Central memory CD8-positive, alpha-beta T cell (primary cell): ENCODE measurements around the gene BICD1.

Experiments
- ATAC-seq: fragments of 150-1000 bp; cut with Tn5 transposase; replicated peaks from 2 replicates; pipeline ENCODE4 v1.10.0; 2022; ENCODE audit warnings: mild to moderate bottlenecking, moderate FRiP score, moderate number of reproducible peaks; ENCODE audit not compliant: poor library complexity, severe bottlenecking; ENCODE audit errors: extremely low read depth
- DNase-seq, 2 donors: peaks; one replicate each; pipeline ENCODE4 v3.0.0; 2021; ENCODE audit warnings: low spot score in 2 of 2
- H3K27ac Mint-ChIP-seq: one replicate; pipeline ENCODE4 v1.8.0; 2022; ENCODE audit warnings: low read depth, mild to moderate bottlenecking, moderate library complexity, mixed read lengths
- H3K27me3 Mint-ChIP-seq: one replicate; pipeline ENCODE4 v1.8.0; 2022; ENCODE audit warnings: mixed read lengths
- H3K36me3 Mint-ChIP-seq: one replicate; pipeline ENCODE4 v1.8.0; 2022; ENCODE audit warnings: mild to moderate bottlenecking, moderate library complexity, mixed read lengths; ENCODE audit not compliant: insufficient read depth
- H3K4me1 Mint-ChIP-seq: one replicate; pipeline ENCODE4 v1.8.0; 2022; ENCODE audit warnings: mixed read lengths
- H3K4me3 Mint-ChIP-seq: one replicate; pipeline ENCODE4 v1.8.0; 2022; ENCODE audit warnings: mild to moderate bottlenecking, moderate library complexity, mixed read lengths
- H3K9me3 Mint-ChIP-seq: one replicate; pipeline ENCODE4 v1.8.0; 2022; ENCODE audit warnings: mixed read lengths

BICD1 gene

DNA sequence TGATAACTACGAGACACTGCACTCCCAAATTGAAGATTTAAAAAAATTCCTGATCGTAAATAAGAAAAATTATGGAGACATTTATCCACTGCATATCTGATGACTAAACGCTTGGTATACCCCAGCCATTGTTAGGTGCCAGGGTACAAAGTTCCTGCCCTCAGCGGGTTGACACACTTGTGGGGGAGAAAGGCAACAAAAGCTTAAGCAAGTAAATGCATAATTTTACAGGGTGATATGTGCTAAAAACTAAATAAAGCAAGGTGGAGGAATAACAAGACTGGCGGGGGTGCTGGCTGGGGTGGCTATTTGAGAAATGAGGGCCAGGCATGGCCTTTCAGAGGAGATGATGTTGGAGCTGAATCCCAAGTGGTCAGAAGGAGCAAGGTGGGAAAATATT, 25.0 kb downstream of the BICD1 start:
- H3K9me3 Mint-ChIP-seq: no peaks in the 10 kb centered on the region
- no peaks in the 10 kb centered on the region for H3K27me3 Mint-ChIP-seq
- peaks cover 1% of the 10 kb centered on the region for H3K36me3 Mint-ChIP-seq
- H3K4me3 Mint-ChIP-seq: no peak overlapping the region
- ATAC-seq (no peak), DNase-seq (no peak)
- H3K27ac Mint-ChIP-seq: no peak overlapping the region
- H3K4me1 Mint-ChIP-seq: peaks cover 20% of the 10 kb centered on the region

DNA sequence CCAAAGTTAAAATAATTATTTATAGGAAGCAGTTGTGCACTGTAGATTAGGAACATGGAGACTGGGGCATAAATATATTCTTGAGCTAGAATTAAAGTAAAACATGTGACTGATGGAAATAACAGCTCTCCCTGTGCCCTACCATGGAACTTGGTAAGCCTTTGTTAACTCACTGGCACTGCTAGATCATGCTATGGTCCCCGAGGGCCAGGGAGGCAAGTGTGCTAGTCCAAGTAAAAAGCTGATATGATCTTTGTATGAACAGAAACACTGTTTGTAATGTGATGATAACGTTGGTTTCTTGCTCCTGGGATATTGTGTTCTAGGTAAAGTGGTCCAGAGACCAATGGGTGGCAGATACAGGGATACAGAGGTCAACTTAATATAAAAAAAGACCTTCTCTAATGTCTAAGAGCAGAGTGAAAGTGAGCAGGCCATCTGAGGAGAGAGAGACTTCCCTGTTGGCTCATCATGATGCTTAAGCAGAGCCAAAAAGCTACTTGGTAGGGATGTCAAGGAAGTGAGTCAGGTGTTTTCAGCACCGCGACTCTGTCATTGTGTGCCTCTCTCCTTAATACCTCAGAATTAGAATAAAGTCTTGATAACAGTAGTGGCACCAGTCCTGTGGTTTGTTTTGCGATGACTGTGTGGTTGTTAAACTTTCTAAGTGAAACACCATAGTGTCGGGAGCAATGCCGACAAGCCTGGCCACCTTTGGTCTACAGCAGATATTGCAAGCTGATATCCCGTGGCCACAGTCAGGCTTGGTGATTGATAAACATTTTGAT, 27.6 kb downstream of the BICD1 start:
- H3K4me1 Mint-ChIP-seq: peaks cover 18% of the 10 kb centered on the region
- ATAC-seq (peak; percentile 85), DNase-seq (peak in 1 of 2 donors; percentile 18)
- no peak overlapping the region for H3K27ac Mint-ChIP-seq
- H3K27me3 Mint-ChIP-seq: no peaks in the 10 kb centered on the region
- peak overlapping the region; percentile 36 for H3K4me3 Mint-ChIP-seq
- H3K9me3 Mint-ChIP-seq: no peaks in the 10 kb centered on the region
- H3K36me3 Mint-ChIP-seq: peaks cover 2% of the 10 kb centered on the region

DNA sequence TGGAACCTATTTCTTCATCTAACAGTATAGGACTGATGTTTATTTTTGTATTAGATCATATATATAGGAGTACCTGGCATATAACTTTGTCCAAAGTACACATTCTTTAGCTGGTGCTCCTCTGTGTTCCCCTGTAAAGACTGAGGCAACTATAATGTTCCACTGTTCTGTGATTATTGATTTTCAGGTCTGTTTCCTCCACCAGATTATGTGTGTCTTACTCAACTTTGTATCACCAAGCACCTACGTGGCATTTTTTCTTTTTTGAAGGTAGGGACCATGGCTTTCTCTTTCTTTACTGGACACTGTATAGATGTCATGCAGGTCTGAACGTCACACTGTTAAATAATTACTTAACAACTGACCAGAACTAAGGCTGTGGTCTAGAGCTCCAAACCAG, 29.3 kb downstream of the BICD1 start:
- ATAC-seq (no peak), DNase-seq (no peak)
- H3K4me1 Mint-ChIP-seq: peaks cover 20% of the 10 kb centered on the region
- no peak overlapping the region for H3K27ac Mint-ChIP-seq
- no peaks in the 10 kb centered on the region for H3K9me3 Mint-ChIP-seq
- no peak overlapping the region for H3K4me3 Mint-ChIP-seq
- no peaks in the 10 kb centered on the region for H3K27me3 Mint-ChIP-seq
- H3K36me3 Mint-ChIP-seq: peaks cover 2% of the 10 kb centered on the region

GRCh38 chr12:32136404-32136803, 29.8 kb downstream of the BICD1 start:
- Mint-ChIP-seq H3K27ac (no peak overlapping the region), H3K9me3 (no peaks in the 10 kb centered on the region), H3K27me3 (no peaks in the 10 kb centered on the region), H3K4me3 (no peak overlapping the region), H3K36me3 (peaks cover 2% of the 10 kb centered on the region), H3K4me1 (peaks cover 20% of the 10 kb centered on the region)
- no peak for DNase-seq
- ATAC-seq: no peak

- H3K36me3 Mint-ChIP-seq: peaks cover 2% of the 10 kb centered on the region
- ATAC-seq: peak; percentile 23
Measured at GRCh38 chr12:32139064-32139421, 32.4 kb downstream of the BICD1 start.

DNA sequence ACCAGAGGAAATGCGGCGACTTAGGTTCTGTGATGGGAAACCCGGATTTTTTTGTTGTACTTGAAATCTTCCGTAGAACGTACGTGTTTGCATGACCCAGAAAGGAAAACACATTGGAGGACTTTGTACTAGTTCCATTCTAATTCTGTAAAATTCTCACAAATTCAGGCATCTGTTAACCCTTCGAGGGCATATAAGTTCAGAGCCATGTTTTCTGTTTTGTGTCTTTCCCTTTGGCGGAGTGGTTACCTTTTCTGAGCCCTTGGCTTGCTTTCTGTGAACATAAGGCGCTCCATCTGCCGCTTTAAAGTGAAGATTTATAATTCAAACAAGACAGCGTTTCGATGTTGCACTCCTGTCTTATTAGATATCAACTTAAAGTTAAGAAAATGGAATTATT, 34.2 kb downstream of the BICD1 start:
- Mint-ChIP-seq H3K4me1 (peaks cover 12% of the 10 kb centered on the region), H3K27me3 (no peaks in the 10 kb centered on the region), H3K27ac (no peak overlapping the region), H3K4me3 (no peak overlapping the region), H3K36me3 (peaks cover 2% of the 10 kb centered on the region), H3K9me3 (no peaks in the 10 kb centered on the region)
- DNase-seq (no peak), ATAC-seq (no peak)

More at GRCh38 chr12:32139064-32139421, 32.4 kb downstream of the BICD1 start:
- no peak for DNase-seq
- Mint-ChIP-seq H3K9me3 (no peaks in the 10 kb centered on the region), H3K4me3 (peak overlapping the region; percentile 62), H3K4me1 (peaks cover 25% of the 10 kb centered on the region), H3K27ac (peak overlapping the region; percentile 81), H3K27me3 (no peaks in the 10 kb centered on the region)

GRCh38 chr12:32145096-32145495, 38.4 kb downstream of the BICD1 start:
- Mint-ChIP-seq H3K36me3 (no peaks in the 10 kb centered on the region), H3K27me3 (no peaks in the 10 kb centered on the region), H3K9me3 (no peaks in the 10 kb centered on the region), H3K4me1 (peaks cover 6% of the 10 kb centered on the region), H3K4me3 (no peak overlapping the region), H3K27ac (no peak overlapping the region)
- DNase-seq: no peak
- ATAC-seq: no peak

DNA sequence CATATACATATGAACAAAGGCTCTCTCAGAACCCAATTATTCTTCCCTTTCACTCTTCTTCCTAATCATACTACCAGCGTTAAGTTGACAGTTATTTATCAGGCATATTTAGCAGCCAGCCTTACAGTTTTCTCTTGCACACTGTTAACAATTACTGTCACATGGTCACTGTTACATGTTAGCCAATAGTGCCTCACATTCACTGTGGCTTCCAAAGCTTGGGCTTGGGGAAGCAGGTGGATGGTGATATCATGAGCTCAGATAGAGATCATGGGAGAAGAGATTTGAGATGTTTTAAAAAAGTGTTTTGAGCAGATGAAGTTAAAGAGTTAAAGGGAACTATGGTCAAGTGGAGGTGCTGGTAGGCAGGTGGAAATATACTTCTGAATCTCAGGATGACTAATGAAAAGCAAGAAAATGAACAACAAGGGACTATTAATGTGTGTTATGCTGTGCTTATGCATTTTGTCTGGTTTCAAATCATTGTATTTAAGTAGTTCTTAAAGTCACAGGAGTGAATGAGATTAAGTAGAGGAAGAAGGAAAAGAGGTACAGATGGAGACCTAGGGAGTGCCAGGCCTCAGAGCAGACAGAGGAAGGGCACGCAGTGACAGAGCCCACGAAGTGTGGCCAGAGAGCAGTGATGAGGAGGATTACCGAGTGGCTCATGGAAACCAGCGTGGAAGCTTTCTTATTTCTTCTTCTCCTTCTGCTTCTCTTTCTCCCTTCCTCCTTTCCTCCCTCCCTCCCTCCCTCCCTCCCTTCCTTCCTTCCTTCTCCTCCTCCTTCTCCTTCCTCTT, 39.6 kb downstream of the BICD1 start:
- Mint-ChIP-seq H3K27me3 (no peaks in the 10 kb centered on the region), H3K4me1 (peaks cover 6% of the 10 kb centered on the region), H3K4me3 (no peak overlapping the region), H3K36me3 (no peaks in the 10 kb centered on the region), H3K9me3 (no peaks in the 10 kb centered on the region), H3K27ac (no peak overlapping the region)
- ATAC-seq: no peak
- no peak for DNase-seq

- DNase-seq: no peak
- Mint-ChIP-seq H3K27me3 (no peaks in the 10 kb centered on the region), H3K9me3 (no peaks in the 10 kb centered on the region), H3K36me3 (no peaks in the 10 kb centered on the region), H3K4me1 (no peaks in the 10 kb centered on the region), H3K27ac (no peak overlapping the region), H3K4me3 (no peak overlapping the region)
- ATAC-seq: no peak
Measured at GRCh38 chr12:32148372-32148771, 41.7 kb downstream of the BICD1 start.

DNA sequence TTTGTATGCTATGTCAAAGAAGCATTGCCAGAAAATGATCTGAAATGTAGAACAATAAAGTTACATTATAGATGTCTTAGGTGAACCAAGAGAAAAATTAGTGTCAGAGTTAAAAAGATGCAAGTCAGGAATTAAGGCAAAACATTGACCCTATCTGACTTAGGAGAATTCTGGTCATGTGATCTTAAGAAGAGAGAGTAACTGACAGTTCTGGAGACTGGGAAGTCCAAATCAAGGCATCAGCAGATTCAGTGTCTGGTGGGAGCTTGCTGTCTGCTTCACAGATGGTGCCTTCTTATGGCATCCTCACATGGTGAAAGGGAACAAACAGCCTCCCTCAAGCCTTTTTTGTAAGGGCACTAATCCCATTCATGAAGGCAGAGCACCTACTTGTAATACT, 42.8 kb downstream of the BICD1 start:
- Mint-ChIP-seq H3K27ac (no peak overlapping the region), H3K9me3 (no peaks in the 10 kb centered on the region), H3K27me3 (no peaks in the 10 kb centered on the region), H3K4me3 (no peak overlapping the region), H3K4me1 (no peaks in the 10 kb centered on the region), H3K36me3 (no peaks in the 10 kb centered on the region)
- DNase-seq (no peak), ATAC-seq (no peak)

GRCh38 chr12:32151086-32151485, 44.4 kb downstream of the BICD1 start:
- H3K9me3 Mint-ChIP-seq: no peaks in the 10 kb centered on the region
- no peak overlapping the region for H3K4me3 Mint-ChIP-seq
- H3K27me3 Mint-ChIP-seq: no peaks in the 10 kb centered on the region
- ATAC-seq (no peak), DNase-seq (no peak)
- no peak overlapping the region for H3K27ac Mint-ChIP-seq
- no peaks in the 10 kb centered on the region for H3K4me1 Mint-ChIP-seq
- H3K36me3 Mint-ChIP-seq: no peaks in the 10 kb centered on the region

- Mint-ChIP-seq H3K4me3 (no peak overlapping the region), H3K36me3 (no peaks in the 10 kb centered on the region), H3K4me1 (no peaks in the 10 kb centered on the region), H3K9me3 (no peaks in the 10 kb centered on the region), H3K27ac (no peak overlapping the region), H3K27me3 (no peaks in the 10 kb centered on the region)
- DNase-seq (no peak), ATAC-seq (no peak)
Measured at GRCh38 chr12:32151552-32151951, 44.9 kb downstream of the BICD1 start.

- ATAC-seq: no peak
- Mint-ChIP-seq H3K27ac (no peak overlapping the region), H3K4me3 (no peak overlapping the region), H3K36me3 (peaks cover 3% of the 10 kb centered on the region), H3K27me3 (no peaks in the 10 kb centered on the region), H3K9me3 (no peaks in the 10 kb centered on the region), H3K4me1 (peaks cover 7% of the 10 kb centered on the region)
- DNase-seq: no peak
Measured at GRCh38 chr12:32155041-32155440, 48.4 kb downstream of the BICD1 start.
